HG03139 (cell line): ENCODE measurements around the gene UBAC1.
"Not testable (repeated sequence)": the region's sequence is repeated elsewhere in the genome, so short reads cannot be mapped to it uniquely, and the experiment has no call there.

Experiments used
- ATAC-seq: cut with Tn5 transposase; IDR thresholded peaks from one replicate; pipeline ENCODE4 v1.9.1; 2021; ENCODE audit not compliant: unreplicated experiment

UBAC1 gene

GRCh38 chr9:135960411-135961276 lies 529 bp downstream of the UBAC1 start:
- ATAC-seq, result peak; percentile 14

- no peak for ATAC-seq
These were observed 1.4 kb downstream of the UBAC1 start for GRCh38 chr9:135959814-135960213.

- no peak for ATAC-seq
These were observed 2.7 kb downstream of the UBAC1 start for GRCh38 chr9:135958485-135958884.

GRCh38 chr9:135957431-135957830 lies 3.7 kb downstream of the UBAC1 start:
- no peak for ATAC-seq

GRCh38 chr9:135956802-135957174 lies 4.4 kb downstream of the UBAC1 start:
- ATAC-seq, result no peak

- ATAC-seq, result no peak
These were observed 5.0 kb downstream of the UBAC1 start for GRCh38 chr9:135955934-135956801.

GRCh38 chr9:135952664-135953206 lies 8.4 kb downstream of the UBAC1 start:
- no peak for ATAC-seq

GRCh38 chr9:135951889-135952663 lies 9.1 kb downstream of the UBAC1 start:
- no peak for ATAC-seq

- not testable (repeated sequence) for ATAC-seq
These were observed 9.9 kb downstream of the UBAC1 start for GRCh38 chr9:135951310-135951709.

- ATAC-seq, result not testable (repeated sequence)
These were observed 10.3 kb downstream of the UBAC1 start for GRCh38 chr9:135950841-135951240.

GRCh38 chr9:135950135-135950682 lies 11.0 kb downstream of the UBAC1 start:
- ATAC-seq, result no peak

- no peak for ATAC-seq
These were observed 11.6 kb downstream of the UBAC1 start for GRCh38 chr9:135949501-135950134.

GRCh38 chr9:135948968-135949367 lies 12.2 kb downstream of the UBAC1 start:
- no peak for ATAC-seq

- no peak for ATAC-seq
These were observed 12.7 kb downstream of the UBAC1 start for GRCh38 chr9:135948446-135948845.

GRCh38 chr9:135947582-135947981 lies 13.6 kb downstream of the UBAC1 start:
- ATAC-seq, result no peak

GRCh38 chr9:135947105-135947504 lies 14.1 kb downstream of the UBAC1 start:
- ATAC-seq, result not testable (repeated sequence)

GRCh38 chr9:135946392-135946994 lies 14.7 kb downstream of the UBAC1 start:
- ATAC-seq, result no peak

- no peak for ATAC-seq
These were observed 15.2 kb downstream of the UBAC1 start for GRCh38 chr9:135945969-135946368.

GRCh38 chr9:135944444-135945252 lies 16.5 kb downstream of the UBAC1 start:
- no peak for ATAC-seq
